Measurements from ENCODE around the gene TRIM46. TPM values are rescaled to one million over a fixed set of nuclear protein-coding genes. Genes with fewer than 3 reads are reported as not detected.
"Not testable (repeated sequence)": the region's sequence is repeated elsewhere in the genome, so short reads cannot be mapped to it uniquely, and the experiment has no call there.

The TRIM46 gene
- polyA plus RNA-seq, 4 donors = 2.7 to 6.4 (median 4.9) TPM

GRCh38 chr1:155226188-155226909 is 52.7 kb downstream of the TRIM46 start:
- DNase-seq (ENCODE audit: low read depth in 4 of 4, low spot score in 2 of 4) = no peak

- no peak for DNase-seq (ENCODE audit: low read depth in 4 of 4, low spot score in 2 of 4)
These were observed 53.2 kb downstream of the TRIM46 start for GRCh38 chr1:155226910-155227260.

GRCh38 chr1:155227261-155228095 is 53.8 kb downstream of the TRIM46 start:
- DNase-seq (ENCODE audit: low read depth in 4 of 4, low spot score in 2 of 4) = peak; percentile 97 to 100 (median 98)

- no peak for DNase-seq (ENCODE audit: low read depth in 4 of 4, low spot score in 2 of 4)
These were observed 54.4 kb downstream of the TRIM46 start for GRCh38 chr1:155228096-155228427.

GRCh38 chr1:155231302-155231701 is 57.7 kb downstream of the TRIM46 start:
- not testable (repeated sequence) for DNase-seq (ENCODE audit: low read depth in 4 of 4, low spot score in 2 of 4)

- not testable (repeated sequence) for DNase-seq (ENCODE audit: low read depth in 4 of 4, low spot score in 2 of 4)
These were observed 58.6 kb downstream of the TRIM46 start for GRCh38 chr1:155232001-155232978.

- DNase-seq (ENCODE audit: low read depth in 4 of 4, low spot score in 2 of 4) = not testable (repeated sequence)
These were observed 59.9 kb downstream of the TRIM46 start for GRCh38 chr1:155233502-155233901.

Other genes starting within 250 kb of the TRIM46 start
- gene PMVK, start 237.1 kb upstream of the TRIM46 start, polyA plus RNA-seq (ENCODE audit: insufficient read length in 4 of 4) = 10 to 100 TPM; 36.4 to 48.0 (median 41.3) TPM
- gene PBXIP1, start 217.8 kb upstream of the TRIM46 start, polyA plus RNA-seq (ENCODE audit: insufficient read length in 4 of 4) = 10 to 100 TPM; 68.3 to 81.2 (median 73.6) TPM
- 10 to 100 TPM; 41.4 to 51.2 (median 47.0) TPM for gene PYGO2, start 212.1 kb upstream of the TRIM46 start, polyA plus RNA-seq (ENCODE audit: insufficient read length in 4 of 4)
- gene SHC1, start 203.1 kb upstream of the TRIM46 start, polyA plus RNA-seq (ENCODE audit: insufficient read length in 4 of 4) = 10 to 100 TPM; 71.9 to 91.5 (median 80.8) TPM
- gene CKS1B, start 199.2 kb upstream of the TRIM46 start, polyA plus RNA-seq (ENCODE audit: insufficient read length in 4 of 4) = 10 to 100 TPM; 82.3 to 99.0 (median 91.8) TPM
- gene FLAD1, start 190.5 kb upstream of the TRIM46 start, polyA plus RNA-seq (ENCODE audit: insufficient read length in 4 of 4) = 10 to 100 TPM; 27.4 to 38.7 (median 32.6) TPM
- gene LENEP, start 180.3 kb upstream of the TRIM46 start, polyA plus RNA-seq (ENCODE audit: insufficient read length in 4 of 4) = 1 to 10 TPM in 1 of 4 donors, under 1 TPM in 3; 0.27 to 1.4 (median 0.60) TPM
- 10 to 100 TPM; 11.8 to 17.9 (median 15.4) TPM for gene ZBTB7B, start 171.0 kb upstream of the TRIM46 start, polyA plus RNA-seq (ENCODE audit: insufficient read length in 4 of 4)
- 1 to 10 TPM; 1.1 to 2.5 (median 1.9) TPM for gene DCST2, start 140.1 kb upstream of the TRIM46 start, polyA plus RNA-seq (ENCODE audit: insufficient read length in 4 of 4)
- under 1 TPM; 0.14 to 0.44 (median 0.35) TPM for gene DCST1, start 140.0 kb upstream of the TRIM46 start, polyA plus RNA-seq (ENCODE audit: insufficient read length in 4 of 4)
- 10 to 100 TPM; 36.7 to 55.8 (median 55.4) TPM for gene ADAM15, start 122.5 kb upstream of the TRIM46 start, polyA plus RNA-seq (ENCODE audit: insufficient read length in 4 of 4)
- gene EFNA4, start 110.1 kb upstream of the TRIM46 start, polyA plus RNA-seq (ENCODE audit: insufficient read length in 4 of 4) = 10 to 100 TPM; 18.1 to 24.5 (median 21.3) TPM
- gene EFNA3, start 95.0 kb upstream of the TRIM46 start, polyA plus RNA-seq (ENCODE audit: insufficient read length in 4 of 4) = 1 to 10 TPM; 4.9 to 9.4 (median 6.7) TPM
- 10 to 100 TPM; 58.7 to 76.2 (median 70.8) TPM for gene EFNA1, start 46.0 kb upstream of the TRIM46 start, polyA plus RNA-seq (ENCODE audit: insufficient read length in 4 of 4)
- gene SLC50A1, start 38.0 kb upstream of the TRIM46 start, polyA plus RNA-seq (ENCODE audit: insufficient read length in 4 of 4) = 10 to 100 TPM; 51.5 to 61.1 (median 55.4) TPM
- gene DPM3, start 33.3 kb upstream of the TRIM46 start, polyA plus RNA-seq (ENCODE audit: insufficient read length in 4 of 4) = 10 to 100 TPM; 31.3 to 64.7 (median 45.2) TPM
- gene KRTCAP2, start 545 bp upstream of the TRIM46 start, polyA plus RNA-seq (ENCODE audit: insufficient read length in 4 of 4) = 100 to 1,000 TPM; 124 to 166 (median 137) TPM
- 10 to 100 TPM; 26.3 to 54.2 (median 37.5) TPM for gene THBS3, start 34.0 kb downstream of the TRIM46 start, polyA plus RNA-seq (ENCODE audit: insufficient read length in 4 of 4)
- 10 to 100 TPM; 38.3 to 49.0 (median 44.8) TPM for gene MTX1, start 34.8 kb downstream of the TRIM46 start, polyA plus RNA-seq (ENCODE audit: insufficient read length in 4 of 4)
- 10 to 100 TPM; 18.7 to 34.5 (median 28.5) TPM for gene ENTREP3, start 81.6 kb downstream of the TRIM46 start, polyA plus RNA-seq (ENCODE audit: insufficient read length in 4 of 4)
- gene SCAMP3, start 88.5 kb downstream of the TRIM46 start, polyA plus RNA-seq (ENCODE audit: insufficient read length in 4 of 4) = 10 to 100 TPM; 58.8 to 71.7 (median 63.7) TPM
- 10 to 100 TPM; 63.7 to 96.6 (median 80.8) TPM for gene CLK2, start 99.7 kb downstream of the TRIM46 start, polyA plus RNA-seq (ENCODE audit: insufficient read length in 4 of 4)
- 10 to 100 TPM in 2 of 4 donors, 1 to 10 TPM in 2; 7.0 to 14.6 (median 11.2) TPM for gene HCN3, start 103.6 kb downstream of the TRIM46 start, polyA plus RNA-seq (ENCODE audit: insufficient read length in 4 of 4)
- gene PKLR, start 127.6 kb downstream of the TRIM46 start, polyA plus RNA-seq (ENCODE audit: insufficient read length in 4 of 4) = 1 to 10 TPM; 5.4 to 9.3 (median 8.7) TPM
- gene FDPS, start 135.0 kb downstream of the TRIM46 start, polyA plus RNA-seq (ENCODE audit: insufficient read length in 4 of 4) = 100 to 1,000 TPM; 175 to 189 (median 181) TPM
- gene RUSC1, start 147.0 kb downstream of the TRIM46 start, polyA plus RNA-seq (ENCODE audit: insufficient read length in 4 of 4) = 10 to 100 TPM; 30.3 to 43.0 (median 38.6) TPM